OCI-LY3 (cell line): ENCODE data around the gene GPR158.

Source experiments
- H2AFZ ChIP-seq: fragments of 200-600, 300-600 bp; shearing (Covaris generic); 2 replicates; pipeline ENCODE4 v1.6.0; 2014; ENCODE audit warnings: antibody characterized with exemption, low read depth, low read length
- H3K27ac ChIP-seq: fragments of 200-600, 300-600 bp; sonication (generic); 2 replicates; pipeline ENCODE4 v1.5.1; 2014; ENCODE audit warnings: mild to moderate bottlenecking, low read length, moderate library complexity, mixed read lengths
- H3K27me3 ChIP-seq: fragments of 200-600, 300-600 bp; sonication (generic); 2 replicates; pipeline ENCODE4 v1.6.1; 2014; ENCODE audit warnings: low read depth, low read length, mixed read lengths
- H3K36me3 ChIP-seq: fragments of 200-600, 300-600 bp; sonication (generic); replicated peaks from 2 replicates; pipeline ENCODE3; 2014; ENCODE audit warnings: low read depth, low read length, mixed read lengths
- H3K4me1 ChIP-seq: fragments of 300-600, 200-600 bp; sonication (generic); 2 replicates; pipeline ENCODE4 v1.6.1; 2014; ENCODE audit warnings: low read length, mixed read lengths
- H3K4me2 ChIP-seq: fragments of 200-600, 300-600 bp; sonication (generic); 2 replicates; pipeline ENCODE4 v1.6.1; 2014; ENCODE audit warnings: low read length, mixed read lengths
- H3K4me3 ChIP-seq: fragments of 300-600, 200-600 bp; sonication (generic); 2 replicates; pipeline ENCODE4 v1.5.1; 2014; ENCODE audit warnings: antibody characterized with exemption, mild to moderate bottlenecking, low read length, moderate library complexity
- H3K79me2 ChIP-seq: fragments of 300-600, 200-600 bp; shearing (Covaris generic); 2 replicates; pipeline ENCODE4 v1.6.1; 2014; ENCODE audit warnings: mild to moderate bottlenecking, low read length, mixed read lengths
- H3K9ac ChIP-seq: fragments of 300-600, 200-600 bp; shearing (Covaris generic); 2 replicates; pipeline ENCODE4 v1.6.0; 2014; ENCODE audit warnings: mild to moderate bottlenecking, low read length, moderate library complexity
- H3K9me3 ChIP-seq: fragments of 200-600, 300-600 bp; shearing (Covaris generic); 2 replicates; pipeline ENCODE4 v1.6.1; 2014; ENCODE audit warnings: low read length, mixed read lengths; ENCODE audit not compliant: insufficient read depth
- H4K20me1 ChIP-seq: fragments of 200-600, 300-600 bp; sonication (generic); 2 replicates; pipeline ENCODE4 v1.6.1; 2016; ENCODE audit warnings: low read length, mixed read lengths; ENCODE audit not compliant: insufficient read depth
- CTCF ChIP-seq: fragments of 200-600, 300-600 bp; sonication (generic); IDR thresholded peaks from 2 replicates; pipeline ENCODE4 v1.5.1; 2014; ENCODE audit warnings: antibody characterized with exemption, low read length, low read depth
- EZH2phosphoT487 ChIP-seq: fragments of 200-600 bp; shearing (Covaris generic); IDR thresholded peaks from 2 replicates; pipeline ENCODE4 v1.6.1; 2018; ENCODE audit warnings: antibody characterized with exemption, mixed run types, low read depth

GPR158 gene

GRCh38 chr10:25393621-25394020 lies 218.8 kb downstream of the GPR158 start:
- no peaks in the 10 kb centered on the region for H3K4me1 ChIP-seq
- no peaks in the 10 kb centered on the region for H3K36me3 ChIP-seq

GRCh38 chr10:25398680-25399079 lies 223.9 kb downstream of the GPR158 start:
- H3K4me2 ChIP-seq = no peak overlapping the region
- TF ChIP-seq EZH2phosphoT487 (no peak), CTCF (no peak)
- no peaks in the 10 kb centered on the region for H3K9me3 ChIP-seq
- H3K27ac ChIP-seq = no peak overlapping the region
- no peak overlapping the region for H2AFZ ChIP-seq
- H3K36me3 ChIP-seq = no peaks in the 10 kb centered on the region
- H4K20me1 ChIP-seq = no peaks in the 10 kb centered on the region
- H3K79me2 ChIP-seq = no peaks in the 10 kb centered on the region
- no peak overlapping the region for H3K9ac ChIP-seq
- no peaks in the 10 kb centered on the region for H3K4me1 ChIP-seq
- no peaks in the 10 kb centered on the region for H3K27me3 ChIP-seq
- no peak overlapping the region for H3K4me3 ChIP-seq

More at GRCh38 chr10:25393621-25394020, 218.8 kb downstream of the GPR158 start:
- TF ChIP-seq EZH2phosphoT487 (no peak), CTCF (no peak)
- Histone ChIP-seq H3K9ac (no peak overlapping the region), H3K4me2 (no peak overlapping the region), H3K27me3 (no peaks in the 10 kb centered on the region), H3K79me2 (no peaks in the 10 kb centered on the region), H4K20me1 (no peaks in the 10 kb centered on the region), H3K4me3 (no peak overlapping the region), H3K9me3 (no peaks in the 10 kb centered on the region), H3K27ac (no peak overlapping the region), H2AFZ (no peak overlapping the region)

GRCh38 chr10:25405871-25406270 lies 231.1 kb downstream of the GPR158 start:
- H3K4me1 ChIP-seq = no peaks in the 10 kb centered on the region
- no peak overlapping the region for H3K4me3 ChIP-seq
- no peaks in the 10 kb centered on the region for H3K27me3 ChIP-seq
- H3K9me3 ChIP-seq = no peaks in the 10 kb centered on the region
- no peaks in the 10 kb centered on the region for H3K36me3 ChIP-seq
- H3K9ac ChIP-seq = no peak overlapping the region
- H3K4me2 ChIP-seq = no peak overlapping the region
- H2AFZ ChIP-seq = no peak overlapping the region
- no peaks in the 10 kb centered on the region for H4K20me1 ChIP-seq
- H3K79me2 ChIP-seq = no peaks in the 10 kb centered on the region
- TF ChIP-seq EZH2phosphoT487 (no peak), CTCF (no peak)
- H3K27ac ChIP-seq = no peak overlapping the region

- Histone ChIP-seq H2AFZ (no peak overlapping the region), H3K9me3 (no peaks in the 10 kb centered on the region), H3K4me3 (no peak overlapping the region), H4K20me1 (no peaks in the 10 kb centered on the region), H3K27ac (no peak overlapping the region), H3K4me2 (no peak overlapping the region), H3K79me2 (no peaks in the 10 kb centered on the region), H3K4me1 (no peaks in the 10 kb centered on the region), H3K27me3 (no peaks in the 10 kb centered on the region), H3K36me3 (no peaks in the 10 kb centered on the region), H3K9ac (no peak overlapping the region)
- no peak for TF ChIP-seq EZH2phosphoT487
- TF ChIP-seq CTCF = no peak
Observed at GRCh38 chr10:25417611-25418010, 242.8 kb downstream of the GPR158 start.
